Upper lobe of left lung (tissue), 6 donors: ENCODE measurements around the gene PTPRN2. TPM values are rescaled to one million over a fixed set of nuclear protein-coding genes. Genes with fewer than 3 reads are reported as not detected.

ENCODE experiments used
- ATAC-seq, 2 donors: fragments of 200-7000 bp; cut with Tn5 transposase; one replicate each; pipeline ENCODE4 v1.9.1; 2022; ENCODE audit warnings: mild to moderate bottlenecking in 2 of 2, moderate library complexity in 2 of 2; ENCODE audit not compliant: low FRiP score in 2 of 2
- DNase-seq, 2 donors: peaks; one replicate each; pipeline ENCODE4 v3.0.0-alpha.2; 2019 to 2020
- H3K27ac ChIP-seq, 4 donors: fragments of 200-600 bp; sonication (generic); one replicate each; pipeline ENCODE4 v1.5.1; 2016 to 2019
- H3K27me3 ChIP-seq, 4 donors: fragments of 200-600 bp; sonication (generic); one replicate each; pipeline ENCODE4 v1.5.1; 2017 to 2019
- H3K36me3 ChIP-seq, 4 donors: fragments of 200-600 bp; sonication (generic); one replicate each; pipeline ENCODE4 v1.5.1; 2016 to 2019
- H3K4me1 ChIP-seq, 4 donors: fragments of 200-600 bp; sonication (generic); one replicate each; pipeline ENCODE4 v1.5.1; 2018 to 2019
- H3K4me3 ChIP-seq, 4 donors: fragments of 200-600 bp; sonication (generic); one replicate each; pipeline ENCODE4 v1.5.1; 2017 to 2019; ENCODE audit warnings: mild to moderate bottlenecking in 2 of 4, moderate library complexity in 1 of 4
- H3K9me3 ChIP-seq, 4 donors: fragments of 200-600 bp; sonication (generic); one replicate each; pipeline ENCODE4 v1.5.1; 2018 to 2019
- EP300 ChIP-seq, 4 donors: sonication (generic); formaldehyde crosslinking; IDR thresholded peaks; one replicate each; pipeline ENCODE4 v1.5.1; 2017; ENCODE audit warnings: antibody characterized with exemption in 4 of 4, control low read depth in 2 of 4
- POLR2A ChIP-seq, 4 donors: fragments of 450-650 bp; IDR thresholded peaks; one replicate each; pipeline ENCODE4 v1.5.1; 2016 to 2017; ENCODE audit warnings: antibody characterized with exemption in 4 of 4, mild to moderate bottlenecking in 2 of 4
- POLR2AphosphoS5 ChIP-seq, 2 donors: sonication (generic); formaldehyde crosslinking; IDR thresholded peaks; one replicate each; pipeline ENCODE4 v1.5.1; 2017; ENCODE audit warnings: antibody characterized with exemption in 2 of 2
- WGBS, 2 donors: methylation state at CpG; one replicate each; pipeline ENCODE4 v1.1.5; 2017 to 2018; 5-methylcytosine and 5-hydroxymethylcytosine counted together
- total RNA-seq, 6 donors: library from RNA; depleted of rRNA in 4 of 6; stranded (reverse); fragments of >200 nt in 4 of 6; gene quantifications; one replicate each; pipeline versions ENCODE4 v1.1.0 to v1.2.1, GENCODE V29; 2016 to 2021
- TF ChIP-seq, protein P1 (sequence below), 6 experiments: fragments of 450-650 bp in 4 of 6; fragments of 200-600 bp in 2 of 6; sonication (generic) in 2 of 6; IDR thresholded peaks; one replicate each; pipeline ENCODE4 v1.5.1; 2016 to 2019; ENCODE audit warnings: antibody characterized with exemption in 6 of 6
- donor health status: DM: no; HTN: no; CAD: no; lungs with moderate emphysema.
- donor health status: DM: no; HTN: yes; CAD: no; lungs with severe emphysema.

PTPRN2 gene
- total RNA-seq, 6 donors from 2014 or later, result 3.3 to 7.9 (median 5.2) TPM

DNA sequence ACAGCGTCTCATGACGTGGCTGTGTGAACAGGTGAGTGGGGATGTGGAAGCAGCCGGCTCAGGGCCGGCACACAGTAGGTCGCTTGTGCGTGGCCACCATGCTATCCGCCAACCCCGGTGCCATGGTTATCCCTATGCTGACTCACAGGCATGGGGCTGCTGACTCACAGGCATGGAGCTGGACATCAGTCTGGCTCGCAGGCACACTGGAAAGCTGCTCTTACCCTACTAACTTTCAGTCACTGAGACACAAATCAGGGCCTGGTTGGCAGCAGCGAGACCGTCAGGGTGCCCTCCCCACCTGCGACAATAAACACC, 341.9 kb downstream of the PTPRN2 start:
- DNase-seq (no peak), ATAC-seq (no peak)
- 95 to 100% methylated on average over 3 to 12 of the region's 12 CpGs for WGBS, 2 donors
- Histone ChIP-seq H3K4me1 (no peaks in the 10 kb centered on the region), H3K36me3 (no peaks in the 10 kb centered on the region), H3K27me3 (no peaks in the 10 kb centered on the region), H3K4me3 (no peak overlapping the region), H3K9me3 (no peaks in the 10 kb centered on the region), H3K27ac (no peak overlapping the region)
- TF ChIP-seq POLR2A (IDR thresholded peaks at IDR 0.05) (no peak), POLR2AphosphoS5 (IDR thresholded peaks at IDR 0.05) (no peak), EP300 (IDR thresholded peaks at IDR 0.05) (no peak)
- TF ChIP-seq, protein P1, sequence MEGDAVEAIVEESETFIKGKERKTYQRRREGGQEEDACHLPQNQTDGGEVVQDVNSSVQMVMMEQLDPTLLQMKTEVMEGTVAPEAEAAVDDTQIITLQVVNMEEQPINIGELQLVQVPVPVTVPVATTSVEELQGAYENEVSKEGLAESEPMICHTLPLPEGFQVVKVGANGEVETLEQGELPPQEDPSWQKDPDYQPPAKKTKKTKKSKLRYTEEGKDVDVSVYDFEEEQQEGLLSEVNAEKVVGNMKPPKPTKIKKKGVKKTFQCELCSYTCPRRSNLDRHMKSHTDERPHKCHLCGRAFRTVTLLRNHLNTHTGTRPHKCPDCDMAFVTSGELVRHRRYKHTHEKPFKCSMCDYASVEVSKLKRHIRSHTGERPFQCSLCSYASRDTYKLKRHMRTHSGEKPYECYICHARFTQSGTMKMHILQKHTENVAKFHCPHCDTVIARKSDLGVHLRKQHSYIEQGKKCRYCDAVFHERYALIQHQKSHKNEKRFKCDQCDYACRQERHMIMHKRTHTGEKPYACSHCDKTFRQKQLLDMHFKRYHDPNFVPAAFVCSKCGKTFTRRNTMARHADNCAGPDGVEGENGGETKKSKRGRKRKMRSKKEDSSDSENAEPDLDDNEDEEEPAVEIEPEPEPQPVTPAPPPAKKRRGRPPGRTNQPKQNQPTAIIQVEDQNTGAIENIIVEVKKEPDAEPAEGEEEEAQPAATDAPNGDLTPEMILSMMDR (IDR thresholded peaks at IDR 0.05), result no peak

DNA sequence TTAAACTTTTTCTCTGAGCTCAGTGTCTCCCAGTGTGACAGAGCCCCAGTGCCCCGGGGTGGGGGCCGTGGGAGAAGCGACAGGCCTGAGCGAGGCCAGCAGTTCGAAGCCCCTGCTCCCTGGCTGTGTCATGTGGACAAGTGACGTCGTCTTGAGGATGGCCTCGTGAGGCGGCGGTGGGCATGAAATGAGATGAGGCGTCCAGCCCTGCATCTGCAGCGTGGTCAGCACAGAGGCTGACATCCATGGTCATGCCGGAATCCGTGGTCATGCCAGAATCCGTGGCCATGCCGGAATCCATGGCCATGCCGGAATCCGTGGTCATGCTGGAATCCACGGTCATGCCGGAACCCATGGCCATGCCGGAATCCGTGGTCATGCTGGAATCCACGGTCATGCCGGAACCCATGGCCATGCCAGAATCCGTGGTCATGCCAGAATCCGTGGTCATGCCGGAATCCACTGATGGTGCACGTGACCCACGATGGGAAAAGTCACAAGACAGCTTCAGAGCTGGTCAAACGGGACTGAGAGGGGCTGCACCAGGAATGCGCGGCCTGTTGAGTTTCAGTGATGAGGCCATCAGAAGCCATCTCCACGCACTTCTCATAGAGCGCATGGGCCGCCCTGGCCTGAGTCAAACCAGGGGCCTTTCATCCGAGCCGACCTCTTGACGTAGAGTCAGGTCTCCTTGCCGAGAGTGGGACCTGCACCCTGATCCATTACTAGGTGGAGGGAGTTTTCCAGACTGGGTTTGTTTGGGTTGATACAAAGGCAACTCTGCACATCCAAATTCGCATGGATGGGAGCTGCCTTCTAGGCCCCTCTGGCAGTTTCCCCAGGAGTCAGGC, 342.5 kb downstream of the PTPRN2 start:
- ATAC-seq, result no peak
- WGBS, 2 donors, result 94 to 96% methylated on average over 22 to 39 of the region's 40 CpGs
- no peaks in the 10 kb centered on the region for H3K9me3 ChIP-seq
- no peaks in the 10 kb centered on the region for H3K4me1 ChIP-seq
- H3K4me3 ChIP-seq, result no peak overlapping the region
- no peaks in the 10 kb centered on the region for H3K27me3 ChIP-seq
- H3K27ac ChIP-seq, result no peak overlapping the region
- peak in 1 of 2 donors; percentile 63 for DNase-seq
- H3K36me3 ChIP-seq, result no peaks in the 10 kb centered on the region
- TF ChIP-seq, protein P1 (IDR thresholded peaks at IDR 0.05), result no peak
- no peak for TF ChIP-seq POLR2A (IDR thresholded peaks at IDR 0.05)
- no peak for TF ChIP-seq POLR2AphosphoS5 (IDR thresholded peaks at IDR 0.05)
- TF ChIP-seq EP300 (IDR thresholded peaks at IDR 0.05), result no peak

DNA sequence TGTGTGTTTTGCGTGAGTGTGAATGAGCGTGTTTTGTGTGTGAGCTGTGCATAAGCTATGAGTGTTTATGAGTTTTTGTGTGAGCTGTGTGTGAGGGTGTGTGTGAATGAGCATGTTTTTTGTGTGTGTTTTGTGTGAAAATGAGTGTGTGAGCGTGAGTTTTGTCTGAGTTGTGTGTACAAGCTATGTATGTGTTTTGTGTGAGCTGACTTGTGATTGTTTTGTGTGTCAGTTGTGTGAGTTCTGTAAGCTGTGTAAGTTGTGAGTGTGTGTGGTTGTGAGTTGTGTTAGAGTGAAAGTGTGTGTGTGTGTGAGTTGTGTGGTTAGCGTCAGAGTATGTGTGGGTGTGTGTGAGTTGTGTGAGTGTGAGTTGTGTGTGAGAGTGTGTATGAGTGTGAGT, 343.2 kb downstream of the PTPRN2 start:
- DNase-seq (no peak), ATAC-seq (no peak)
- Histone ChIP-seq H3K4me3 (no peak overlapping the region), H3K4me1 (no peaks in the 10 kb centered on the region), H3K9me3 (no peaks in the 10 kb centered on the region), H3K27ac (no peak overlapping the region), H3K27me3 (no peaks in the 10 kb centered on the region), H3K36me3 (no peaks in the 10 kb centered on the region)
- TF ChIP-seq POLR2AphosphoS5 (IDR thresholded peaks at IDR 0.05), result no peak
- TF ChIP-seq POLR2A (IDR thresholded peaks at IDR 0.05), result no peak
- TF ChIP-seq EP300 (IDR thresholded peaks at IDR 0.05), result no peak
- TF ChIP-seq, protein P1 (IDR thresholded peaks at IDR 0.05), result no peak
- WGBS, 2 donors, result 96 to 97% methylated on average over 4 of the region's 4 CpGs

DNA sequence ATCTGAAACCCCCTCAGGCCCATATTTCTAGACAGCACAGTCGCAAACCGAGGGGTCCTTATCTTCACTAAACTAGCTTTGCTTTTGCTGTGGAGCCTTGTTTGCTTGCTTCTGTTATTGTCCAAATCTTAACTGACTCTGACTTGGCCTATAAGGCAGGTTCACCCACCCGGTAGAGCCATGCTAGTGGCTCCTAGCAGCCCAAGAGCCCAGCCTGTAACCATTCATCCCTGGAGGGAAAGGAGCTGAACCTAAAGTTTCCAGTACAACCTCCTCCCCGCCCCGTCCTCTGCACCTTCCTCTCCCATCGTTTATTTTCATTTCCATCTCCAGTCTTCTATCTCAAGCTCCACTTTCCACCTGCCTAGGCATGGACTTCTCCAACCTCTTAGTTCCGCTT, 345.7 kb downstream of the PTPRN2 start:
- Histone ChIP-seq H3K9me3 (no peaks in the 10 kb centered on the region), H3K4me1 (no peaks in the 10 kb centered on the region), H3K27ac (no peak overlapping the region), H3K36me3 (no peaks in the 10 kb centered on the region), H3K4me3 (no peak overlapping the region), H3K27me3 (no peaks in the 10 kb centered on the region)
- ATAC-seq (no peak), DNase-seq (no peak)
- 91 to 93% methylated on average over 7 of the region's 7 CpGs for whole genome bisulfite sequencing, 2 donors
- no peak for TF ChIP-seq POLR2AphosphoS5 (IDR thresholded peaks at IDR 0.05)
- TF ChIP-seq, protein P1 (IDR thresholded peaks at IDR 0.05), result no peak
- TF ChIP-seq EP300 (IDR thresholded peaks at IDR 0.05), result no peak
- no peak for TF ChIP-seq POLR2A (IDR thresholded peaks at IDR 0.05)

DNA sequence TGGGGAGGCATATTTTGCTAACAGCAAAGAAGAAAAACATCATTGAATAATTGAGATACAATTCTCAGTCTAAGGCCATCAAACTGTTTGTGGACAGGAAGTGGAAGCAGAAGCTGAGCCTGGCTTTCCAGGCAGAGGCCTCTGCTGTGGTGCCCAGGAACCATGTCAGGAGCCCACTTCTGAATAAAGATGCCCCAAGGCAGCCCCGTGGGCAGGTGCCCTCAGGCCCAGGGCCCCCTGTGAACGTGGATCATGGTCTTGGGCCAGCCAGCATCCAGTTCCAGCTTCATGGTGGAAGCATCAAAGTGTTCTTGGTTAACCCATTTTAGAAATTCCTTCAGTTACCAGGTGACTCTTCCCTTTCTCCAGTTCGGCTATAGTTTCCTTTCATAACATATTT, 346.8 kb downstream of the PTPRN2 start:
- no peaks in the 10 kb centered on the region for H3K27me3 ChIP-seq
- no peak overlapping the region for H3K27ac ChIP-seq
- no peak overlapping the region for H3K4me3 ChIP-seq
- ATAC-seq (no peak), DNase-seq (no peak)
- no peaks in the 10 kb centered on the region for H3K36me3 ChIP-seq
- TF ChIP-seq EP300 (IDR thresholded peaks at IDR 0.05) (no peak), POLR2AphosphoS5 (IDR thresholded peaks at IDR 0.05) (no peak), POLR2A (IDR thresholded peaks at IDR 0.05) (no peak)
- TF ChIP-seq, protein P1 (IDR thresholded peaks at IDR 0.05), result no peak
- WGBS, 2 donors, result 87 to 93% methylated on average over 3 of the region's 3 CpGs
- H3K9me3 ChIP-seq, result no peaks in the 10 kb centered on the region
- no peaks in the 10 kb centered on the region for H3K4me1 ChIP-seq
